Tibial nerve (tissue), 4 donors: ENCODE results near the gene PCDHGB3. TPM values are rescaled to one million over a fixed set of nuclear protein-coding genes. Genes with fewer than 3 reads are reported as not detected.
A peak's percentile ranks its signal among the peaks of the same experiment; 100 is the strongest.
"Not testable (repeated sequence)": the region's sequence is repeated elsewhere in the genome, so short reads cannot be mapped to it uniquely, and the experiment has no call there.

Source experiments
- DNase-seq, 2 donors: peaks; one replicate each; pipeline ENCODE4 v3.0.0-alpha.2; 2019; ENCODE audit warnings: low spot score in 2 of 2
- H3K27ac ChIP-seq, 4 donors: fragments of 200-600 bp; sonication (generic) in 3 of 4; one replicate each; pipeline ENCODE4 v1.5.1; 2017 to 2019; ENCODE audit warnings: mild to moderate bottlenecking in 1 of 4
- H3K27me3 ChIP-seq, 2 donors: fragments of 200-600 bp; sonication (generic) in 1 of 2; one replicate each; pipeline versions ENCODE4 v1.5.1 to v1.6.0; 2017 to 2019
- H3K36me3 ChIP-seq, 3 donors: fragments of 200-600 bp; sonication (generic); one replicate each; pipeline ENCODE4 v1.5.1; 2018 to 2019
- H3K4me1 ChIP-seq, 4 donors: fragments of 200-600 bp; sonication (generic) in 3 of 4; one replicate each; pipeline ENCODE4 v1.5.1; 2017 to 2019
- H3K4me3 ChIP-seq, 4 donors: fragments of 200-600 bp; sonication (generic) in 3 of 4; one replicate each; pipeline ENCODE4 v1.5.1; 2017 to 2019; ENCODE audit warnings: mild to moderate bottlenecking in 1 of 4, moderate library complexity in 1 of 4
- H3K9me3 ChIP-seq, 4 donors: fragments of 200-600 bp; sonication (generic) in 3 of 4; one replicate each; pipeline ENCODE4 v1.5.1; 2017 to 2019
- CTCF ChIP-seq, 5 experiments: fragments of 200-600 bp in 3 of 5; fragments of 450-650 bp in 2 of 5; sonication (generic) in 3 of 5; IDR thresholded peaks; one replicate each; pipeline ENCODE4 v1.5.1; 2016 to 2019; ENCODE audit warnings: antibody characterized with exemption in 5 of 5, mild to moderate bottlenecking in 3 of 5, moderate library complexity in 2 of 5
- EP300 ChIP-seq, 2 donors: sonication (generic); formaldehyde crosslinking; IDR thresholded peaks; one replicate each; pipeline ENCODE4 v1.6.1; 2017; ENCODE audit warnings: antibody characterized with exemption in 2 of 2, mild to moderate bottlenecking in 1 of 2
- POLR2A ChIP-seq, 2 donors: fragments of 450-650 bp; IDR thresholded peaks; one replicate each; pipeline ENCODE4 v1.6.1; 2017; ENCODE audit warnings: antibody characterized with exemption in 2 of 2, mild to moderate bottlenecking in 2 of 2, moderate library complexity in 2 of 2
- WGBS, 2 donors: methylation state at CpG; one replicate each; pipeline ENCODE4 v1.1.5; 2018; 5-methylcytosine and 5-hydroxymethylcytosine counted together
- total RNA-seq, 4 donors: library from RNA; depleted of rRNA; stranded (reverse); fragments of >200 nt; gene quantifications; one replicate each; pipeline ENCODE4 v1.1.0, GENCODE V29; 2016

The PCDHGB3 gene
- total RNA-seq, 4 donors from 2014 or later = 7.8 to 12.4 (median 10.1) TPM

GRCh38 chr5:141417494-141418172 is 47.6 kb downstream of the PCDHGB3 start, which contains the start of gene PCDHGB7:
TSS of gene PCDHGB7 (plus strand) at chr5:141417677. CDS start at chr5:141417860, 183 bp downstream.
- peak; percentile 37 to 60 for DNase-seq
- Histone ChIP-seq H3K27ac (peak within 1 kb of the TSS in 1 of 4 donors; percentile 40), H3K36me3 (peaks cover 0 to 30% (median 0%) of the 10 kb centered on the region in 3 donors), H3K4me3 (peak within 1 kb of the TSS; percentile 15 to 46 (median 24)), H3K4me1 (peaks cover 0 to 20% (median 0%) of the 10 kb centered on the region in 4 donors), H3K9me3 (peaks cover 0 to 100% (median 52%) of the 10 kb centered on the region in 4 donors)
- not testable (repeated sequence) for H3K27me3 ChIP-seq
- peak; percentile 43 to 66 (median 50) for TF ChIP-seq CTCF (IDR thresholded peaks at IDR 0.05)
- WGBS, 2 donors = 10 to 16% methylated on average over 35 to 47 of the region's 47 CpGs

- Histone ChIP-seq H3K9me3 (peaks cover 0 to 100% (median 49%) of the 10 kb centered on the region in 4 donors), H3K4me1 (peaks cover 0 to 20% (median 0%) of the 10 kb centered on the region in 4 donors), H3K4me3 (no peak overlapping the region), H3K27ac (no peak overlapping the region), H3K27me3 (no peaks in the 10 kb centered on the region), H3K36me3 (peaks cover 0 to 32% (median 0%) of the 10 kb centered on the region in 3 donors)
- DNase-seq = no peak
- WGBS, 2 donors = 34 to 46% methylated on average over 32 to 34 of the region's 74 CpGs
- TF ChIP-seq POLR2A (IDR thresholded peaks at IDR 0.05) = no peak
- no peak for TF ChIP-seq EP300 (IDR thresholded peaks at IDR 0.05)
These were observed 49.2 kb downstream of the PCDHGB3 start for GRCh38 chr5:141419074-141419880.

- peaks cover 0 to 20% (median 0%) of the 10 kb centered on the region in 4 donors for H3K4me1 ChIP-seq
- WGBS, 2 donors = 12 to 17% methylated on average over 38 to 42 of the region's 42 CpGs
- DNase-seq = peak in 1 of 2 donors; percentile 53
- peaks cover 0 to 100% (median 54%) of the 10 kb centered on the region in 4 donors for H3K9me3 ChIP-seq
- TF ChIP-seq POLR2A (IDR thresholded peaks at IDR 0.05) (no peak), CTCF (IDR thresholded peaks at IDR 0.05) (peak in 3 of 5 experiments; percentile 15 to 34 (median 18))
- H3K4me3 ChIP-seq = peak within 1 kb of the TSS in 2 of 4 donors; percentile 32 to 38
- H3K27ac ChIP-seq = no peak within 1 kb of the TSS
- no peaks in the 10 kb centered on the region for H3K27me3 ChIP-seq
- H3K36me3 ChIP-seq = peaks cover 0 to 34% (median 0%) of the 10 kb centered on the region in 3 donors
These were observed 50.9 kb downstream of the PCDHGB3 start, which contains the start of gene PCDHGA11 for GRCh38 chr5:141420855-141421488. TSS of gene PCDHGA11 (plus strand) at chr5:141421051. CDS start at chr5:141421228, 177 bp downstream.

- H3K9me3 ChIP-seq = peaks cover 0 to 100% (median 57%) of the 10 kb centered on the region in 4 donors
- peak overlapping the region in 2 of 4 donors; percentile 32 to 38 for H3K4me3 ChIP-seq
- TF ChIP-seq POLR2A (IDR thresholded peaks at IDR 0.05) = no peak
- TF ChIP-seq EP300 (IDR thresholded peaks at IDR 0.05) = no peak
- TF ChIP-seq CTCF (IDR thresholded peaks at IDR 0.05) = no peak
These were observed 51.4 kb downstream of the PCDHGB3 start for GRCh38 chr5:141421489-141421855.

More at GRCh38 chr5:141421489-141421855, 51.4 kb downstream of the PCDHGB3 start:
- H3K27ac ChIP-seq = no peak overlapping the region
- no peak for DNase-seq
- peaks cover 0 to 20% (median 0%) of the 10 kb centered on the region in 4 donors for H3K4me1 ChIP-seq
- 16 to 17% methylated on average over 13 of the region's 13 CpGs for WGBS, 2 donors
- no peaks in the 10 kb centered on the region for H3K27me3 ChIP-seq
- peaks cover 0 to 39% (median 0%) of the 10 kb centered on the region in 3 donors for H3K36me3 ChIP-seq

Other genes with a start within 250 kb of the PCDHGB3 start
- gene PCDHB4, start 248.4 kb upstream of the PCDHGB3 start, total RNA-seq = 10 to 100 TPM in 3 of 4 donors, 1 to 10 TPM in 1; 7.3 to 19.8 (median 14.8) TPM
- 10 to 100 TPM in 2 of 4 donors, 1 to 10 TPM in 2; 5.9 to 15.5 (median 9.6) TPM for gene PCDHB5, start 235.0 kb upstream of the PCDHGB3 start, total RNA-seq
- gene PCDHB6, start 220.2 kb upstream of the PCDHGB3 start, total RNA-seq = 1 to 10 TPM; 1.8 to 3.7 (median 2.4) TPM
- 1 to 10 TPM; 4.4 to 7.1 (median 5.5) TPM for gene PCDHB7, start 197.6 kb upstream of the PCDHGB3 start, total RNA-seq
- 1 to 10 TPM; 1.0 to 4.2 (median 3.5) TPM for gene PCDHB8, start 192.5 kb upstream of the PCDHGB3 start, total RNA-seq
- 10 to 100 TPM in 3 of 4 donors, 1 to 10 TPM in 1; 9.2 to 17.7 (median 14.6) TPM for gene PCDHB16, start 187.9 kb upstream of the PCDHGB3 start, total RNA-seq
- gene PCDHB9, start 183.1 kb upstream of the PCDHGB3 start, total RNA-seq = 1 to 10 TPM; 4.6 to 9.2 (median 7.4) TPM
- gene PCDHB10, start 177.9 kb upstream of the PCDHGB3 start, total RNA-seq = 10 to 100 TPM in 1 of 4 donors, 1 to 10 TPM in 3; 4.8 to 10.4 (median 5.6) TPM
- 1 to 10 TPM; 6.9 to 8.6 (median 7.6) TPM for gene PCDHB11, start 170.6 kb upstream of the PCDHGB3 start, total RNA-seq
- gene PCDHB12, start 161.5 kb upstream of the PCDHGB3 start, total RNA-seq = 10 to 100 TPM in 3 of 4 donors, 1 to 10 TPM in 1; 5.7 to 12.6 (median 12.2) TPM
- gene PCDHB13, start 156.3 kb upstream of the PCDHGB3 start, total RNA-seq = 1 to 10 TPM; 8.2 to 9.8 (median 9.2) TPM
- 10 to 100 TPM in 2 of 4 donors, 1 to 10 TPM in 2; 6.6 to 13.0 (median 10.3) TPM for gene PCDHB14, start 146.9 kb upstream of the PCDHGB3 start, total RNA-seq
- gene PCDHB15, start 124.8 kb upstream of the PCDHGB3 start, total RNA-seq = 1 to 10 TPM; 5.4 to 7.6 (median 6.4) TPM
- gene SLC25A2, start 66.2 kb upstream of the PCDHGB3 start, total RNA-seq = 1 to 10 TPM in 1 of 4 donors, under 1 TPM in 1, not detected in 2; 0.42 to 4.8 TPM
- gene TAF7, start 49.5 kb upstream of the PCDHGB3 start, total RNA-seq = 10 to 100 TPM; 49.5 to 80.0 (median 59.5) TPM
- 1 to 10 TPM in 3 of 4 donors, under 1 TPM in 1; 0.90 to 2.5 (median 1.8) TPM for gene PCDHGA1, start 39.7 kb upstream of the PCDHGB3 start, total RNA-seq
- 10 to 100 TPM in 3 of 4 donors, 1 to 10 TPM in 1; 9.6 to 20.4 (median 12.7) TPM for gene PCDHGA2, start 31.5 kb upstream of the PCDHGB3 start, total RNA-seq
- 10 to 100 TPM in 1 of 4 donors, 1 to 10 TPM in 3; 6.5 to 10.5 (median 8.7) TPM for gene PCDHGA3, start 26.4 kb upstream of the PCDHGB3 start, total RNA-seq
- gene PCDHGB1, start 20.1 kb upstream of the PCDHGB3 start, total RNA-seq = 1 to 10 TPM; 4.3 to 8.4 (median 6.8) TPM
- gene PCDHGA4, start 15.2 kb upstream of the PCDHGB3 start, total RNA-seq = 10 to 100 TPM in 2 of 4 donors, 1 to 10 TPM in 2; 5.1 to 13.5 (median 9.2) TPM
- 10 to 100 TPM in 2 of 4 donors, 1 to 10 TPM in 2; 9.2 to 14.0 (median 10.4) TPM for gene PCDHGB2, start 10.2 kb upstream of the PCDHGB3 start, total RNA-seq
- 10 to 100 TPM in 3 of 4 donors, 1 to 10 TPM in 1; 8.2 to 13.2 (median 12.1) TPM for gene PCDHGA5, start 6.1 kb upstream of the PCDHGB3 start, total RNA-seq
- gene PCDHGA6, start 3.6 kb downstream of the PCDHGB3 start, total RNA-seq = 10 to 100 TPM in 2 of 4 donors, 1 to 10 TPM in 2; 7.4 to 12.3 (median 10.1) TPM
- 10 to 100 TPM in 1 of 4 donors, 1 to 10 TPM in 3; 7.6 to 12.2 (median 9.2) TPM for gene PCDHGA7, start 12.5 kb downstream of the PCDHGB3 start, total RNA-seq
- 10 to 100 TPM in 3 of 4 donors, 1 to 10 TPM in 1; 9.3 to 12.3 (median 11.1) TPM for gene PCDHGB4, start 17.5 kb downstream of the PCDHGB3 start, total RNA-seq
- gene PCDHGA8, start 22.4 kb downstream of the PCDHGB3 start, total RNA-seq = 1 to 10 TPM; 5.5 to 9.3 (median 6.6) TPM
- 10 to 100 TPM in 3 of 4 donors, 1 to 10 TPM in 1; 9.9 to 22.4 (median 16.2) TPM for gene PCDHGB5, start 27.7 kb downstream of the PCDHGB3 start, total RNA-seq
- 10 to 100 TPM in 3 of 4 donors, 1 to 10 TPM in 1; 8.4 to 13.8 (median 11.9) TPM for gene PCDHGA9, start 32.5 kb downstream of the PCDHGB3 start, total RNA-seq
- 10 to 100 TPM in 3 of 4 donors, 1 to 10 TPM in 1; 9.2 to 16.8 (median 13.9) TPM for gene PCDHGB6, start 37.8 kb downstream of the PCDHGB3 start, total RNA-seq
- gene PCDHGA10, start 42.7 kb downstream of the PCDHGB3 start, total RNA-seq = 10 to 100 TPM in 2 of 4 donors, 1 to 10 TPM in 2; 7.6 to 15.0 (median 10.6) TPM
- 10 to 100 TPM; 14.6 to 19.2 (median 18.0) TPM for gene PCDHGB7, start 47.4 kb downstream of the PCDHGB3 start, total RNA-seq
- 1 to 10 TPM; 8.3 to 9.3 (median 8.9) TPM for gene PCDHGA11, start 50.8 kb downstream of the PCDHGB3 start, total RNA-seq
- 10 to 100 TPM in 2 of 4 donors, 1 to 10 TPM in 2; 7.9 to 19.8 (median 10.1) TPM for gene PCDHGA12, start 60.3 kb downstream of the PCDHGB3 start, total RNA-seq
- 10 to 100 TPM; 40.4 to 77.7 (median 56.3) TPM for gene PCDHGC3, start 105.7 kb downstream of the PCDHGB3 start, total RNA-seq
- gene PCDHGC4, start 114.8 kb downstream of the PCDHGB3 start, total RNA-seq = 10 to 100 TPM in 1 of 4 donors, 1 to 10 TPM in 3; 3.3 to 11.7 (median 5.1) TPM
- 1 to 10 TPM; 3.1 to 5.9 (median 3.8) TPM for gene PCDHGC5, start 118.8 kb downstream of the PCDHGB3 start, total RNA-seq
- gene DIAPH1, start 248.8 kb downstream of the PCDHGB3 start, total RNA-seq = 100 to 1,000 TPM in 1 of 4 donors, 10 to 100 TPM in 3; 59.4 to 102 (median 64.0) TPM